ENCODE results near the gene TMEM74B. TPM values are rescaled to one million over a fixed set of nuclear protein-coding genes. Genes with fewer than 3 reads are reported as not detected.
A peak's percentile ranks its signal among the peaks of the same experiment; 100 is the strongest.

The TMEM74B gene
- total and polyA plus RNA-seq, 4 donors, result 0.14 to 3.4 (median 0.59) TPM

GRCh38 chr20:1187605-1188171 is 2.9 kb upstream of the TMEM74B start:
- H3K27ac ChIP-seq (ENCODE audit: low read depth in 1 of 2, low read length in 2 of 2), result peak overlapping the region; percentile 49 to 60
- peak; percentile 49 for DNase-seq (ENCODE audit: low spot score)
- no peaks in the 10 kb centered on the region for H3K36me3 ChIP-seq (ENCODE audit: control insufficient read depth in 4 of 4, insufficient read depth in 3 of 4, low read depth in 1 of 4, low read length in 3 of 4)
- 53% methylated on average over 4 of the region's 4 CpGs for WGBS
- no peaks in the 10 kb centered on the region for H3K9me3 ChIP-seq (ENCODE audit: control insufficient read depth in 4 of 4, low read length in 3 of 4)
- peak in 1 of 2 donors; percentile 43 for TF ChIP-seq GABPA (IDR thresholded peaks at IDR 0.05 in 1 of 2, conservative IDR thresholded peaks at IDR 0.05 in 1 of 2)
- TF ChIP-seq RXRA (IDR thresholded peaks at IDR 0.05), result peak; percentile 61 to 73
- TF ChIP-seq, protein P1, sequence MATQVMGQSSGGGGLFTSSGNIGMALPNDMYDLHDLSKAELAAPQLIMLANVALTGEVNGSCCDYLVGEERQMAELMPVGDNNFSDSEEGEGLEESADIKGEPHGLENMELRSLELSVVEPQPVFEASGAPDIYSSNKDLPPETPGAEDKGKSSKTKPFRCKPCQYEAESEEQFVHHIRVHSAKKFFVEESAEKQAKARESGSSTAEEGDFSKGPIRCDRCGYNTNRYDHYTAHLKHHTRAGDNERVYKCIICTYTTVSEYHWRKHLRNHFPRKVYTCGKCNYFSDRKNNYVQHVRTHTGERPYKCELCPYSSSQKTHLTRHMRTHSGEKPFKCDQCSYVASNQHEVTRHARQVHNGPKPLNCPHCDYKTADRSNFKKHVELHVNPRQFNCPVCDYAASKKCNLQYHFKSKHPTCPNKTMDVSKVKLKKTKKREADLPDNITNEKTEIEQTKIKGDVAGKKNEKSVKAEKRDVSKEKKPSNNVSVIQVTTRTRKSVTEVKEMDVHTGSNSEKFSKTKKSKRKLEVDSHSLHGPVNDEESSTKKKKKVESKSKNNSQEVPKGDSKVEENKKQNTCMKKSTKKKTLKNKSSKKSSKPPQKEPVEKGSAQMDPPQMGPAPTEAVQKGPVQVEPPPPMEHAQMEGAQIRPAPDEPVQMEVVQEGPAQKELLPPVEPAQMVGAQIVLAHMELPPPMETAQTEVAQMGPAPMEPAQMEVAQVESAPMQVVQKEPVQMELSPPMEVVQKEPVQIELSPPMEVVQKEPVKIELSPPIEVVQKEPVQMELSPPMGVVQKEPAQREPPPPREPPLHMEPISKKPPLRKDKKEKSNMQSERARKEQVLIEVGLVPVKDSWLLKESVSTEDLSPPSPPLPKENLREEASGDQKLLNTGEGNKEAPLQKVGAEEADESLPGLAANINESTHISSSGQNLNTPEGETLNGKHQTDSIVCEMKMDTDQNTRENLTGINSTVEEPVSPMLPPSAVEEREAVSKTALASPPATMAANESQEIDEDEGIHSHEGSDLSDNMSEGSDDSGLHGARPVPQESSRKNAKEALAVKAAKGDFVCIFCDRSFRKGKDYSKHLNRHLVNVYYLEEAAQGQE (IDR thresholded peaks at IDR 0.05), result peak; percentile 66
- TF ChIP-seq, protein P2, sequence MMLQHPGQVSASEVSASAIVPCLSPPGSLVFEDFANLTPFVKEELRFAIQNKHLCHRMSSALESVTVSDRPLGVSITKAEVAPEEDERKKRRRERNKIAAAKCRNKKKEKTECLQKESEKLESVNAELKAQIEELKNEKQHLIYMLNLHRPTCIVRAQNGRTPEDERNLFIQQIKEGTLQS (IDR thresholded peaks at IDR 0.05), result no peak
- TF ChIP-seq SP1 (IDR thresholded peaks at IDR 0.05), result peak; percentile 88
- TF ChIP-seq ZBTB33 (IDR thresholded peaks at IDR 0.05), result no peak
- no peak for TF ChIP-seq TAF1 (conservative IDR thresholded peaks at IDR 0.05)
- peak; percentile 81 for TF ChIP-seq NR2F2 (IDR thresholded peaks at IDR 0.05)
- peak; percentile 52 for TF ChIP-seq YY1 (IDR thresholded peaks at IDR 0.05)
- TF ChIP-seq RAD21 (IDR thresholded peaks at IDR 0.05), result peak; percentile 15 to 29
- TF ChIP-seq, protein P3, sequence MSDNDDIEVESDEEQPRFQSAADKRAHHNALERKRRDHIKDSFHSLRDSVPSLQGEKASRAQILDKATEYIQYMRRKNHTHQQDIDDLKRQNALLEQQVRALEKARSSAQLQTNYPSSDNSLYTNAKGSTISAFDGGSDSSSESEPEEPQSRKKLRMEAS (IDR thresholded peaks at IDR 0.05), result peak; percentile 57
- no peak for TF ChIP-seq FOXA2 (IDR thresholded peaks at IDR 0.05)
- no peak for TF ChIP-seq CTCF (IDR thresholded peaks at IDR 0.05; ENCODE audit: low read depth, low read length, missing input control)
- TF ChIP-seq JUND (IDR thresholded peaks at IDR 0.05), result peak in 1 of 2 donors; percentile 37
- TF ChIP-seq EGR1 (IDR thresholded peaks at IDR 0.05; ENCODE audit: low read depth in 2 of 2), result peak in 1 of 2 donors; percentile 51
- peak; percentile 90 to 91 for TF ChIP-seq HNF4A (conservative IDR thresholded peaks at IDR 0.05)
- no peak for TF ChIP-seq FOXA1 (IDR thresholded peaks at IDR 0.05)
- TF ChIP-seq HNF4G (IDR thresholded peaks at IDR 0.05), result peak; percentile 72
- H3K4me1 ChIP-seq (ENCODE audit: control insufficient read depth in 4 of 4, insufficient read depth in 4 of 4, low read length in 3 of 4), result peaks cover 12 to 32% (median 27%) of the 10 kb centered on the region in 4 donors
- H3K4me3 ChIP-seq (ENCODE audit: low read depth in 1 of 3, low read length in 3 of 3), result no peak overlapping the region
- H3K9ac ChIP-seq (ENCODE audit: low read depth in 1 of 2, low read length in 2 of 2), result no peak overlapping the region
- H3K27me3 ChIP-seq (ENCODE audit: control insufficient read depth in 4 of 4, insufficient read depth in 4 of 4, low read length in 3 of 4), result no peaks in the 10 kb centered on the region

All from liver (tissue), 9 donors.